Ascending aorta (tissue), 2 donors: ENCODE measurements around the gene TCOF1. TPM values are rescaled to one million over a fixed set of nuclear protein-coding genes. Genes with fewer than 3 reads are reported as not detected.

Source experiments
- DNase-seq, 2 donors: peaks; one replicate each; pipeline ENCODE4 v3.0.0-alpha.2; 2019; ENCODE audit warnings: low spot score in 2 of 2
- H3K27ac ChIP-seq, 2 donors: fragments of 200-600 bp; sonication (generic); one replicate each; pipeline ENCODE4 v1.5.1; 2016 to 2017; ENCODE audit warnings: mild to moderate bottlenecking in 1 of 2
- H3K27me3 ChIP-seq: fragments of 200-600 bp; sonication (generic); one replicate; pipeline ENCODE4 v1.5.1; 2017
- H3K36me3 ChIP-seq, 2 donors: fragments of 200-600 bp; sonication (generic); one replicate each; pipeline ENCODE4 v1.5.1; 2016
- H3K4me1 ChIP-seq, 2 donors: fragments of 200-600 bp; sonication (generic); one replicate each; pipeline ENCODE4 v1.5.1; 2016 to 2017; ENCODE audit warnings: mild to moderate bottlenecking in 1 of 2
- H3K4me3 ChIP-seq, 2 donors: fragments of 200-600 bp; sonication (generic); one replicate each; pipeline ENCODE4 v1.5.1; 2016 to 2017; ENCODE audit warnings: mild to moderate bottlenecking in 1 of 2
- H3K9me3 ChIP-seq, 2 donors: fragments of 200-600 bp; sonication (generic); one replicate each; pipeline ENCODE4 v1.5.1; 2016
- intact Hi-C: fragments of 100-400 bp; cut with DNase I; formaldehyde crosslinking; loops from one replicate; pipeline ENCODE4 v1.15.1; 2023
- total RNA-seq: library from RNA; depleted of rRNA; stranded (reverse); fragments of >200 nt; gene quantifications from one replicate; pipeline ENCODE4 v1.1.0, GENCODE V29; 2016
- TF ChIP-seq, protein P1 (sequence below), 3 experiments: fragments of 200-600 bp in 2 of 3; fragments of 450-650 bp in 1 of 3; sonication (generic) in 2 of 3; IDR thresholded peaks; one replicate each; pipeline ENCODE4 v1.5.1; 2016 to 2019; ENCODE audit warnings: antibody characterized with exemption in 3 of 3, mild to moderate bottlenecking in 1 of 3, moderate library complexity in 1 of 3

Gene TCOF1
- total RNA-seq, 1 donor from 2014 or later = 31.4 TPM

DNA sequence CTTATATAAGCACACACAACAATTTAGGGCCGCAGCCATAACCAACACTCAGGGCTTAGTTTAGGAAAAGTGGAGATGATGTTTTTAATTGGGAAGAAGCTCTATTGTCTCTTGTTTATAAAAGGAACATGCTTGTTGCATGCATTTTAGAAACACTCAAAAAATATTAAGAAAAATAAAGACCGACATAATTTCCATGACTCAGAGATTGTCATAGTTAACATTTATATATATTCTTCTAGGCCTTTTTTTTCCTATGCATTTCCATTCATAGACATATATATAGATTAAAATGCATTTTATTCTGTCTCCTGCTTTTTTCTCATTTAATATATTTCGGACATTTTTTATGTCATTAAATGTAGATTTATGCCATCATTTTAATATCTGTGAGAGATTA lies 41.2 kb upstream of the TCOF1 start:
- H3K9me3 ChIP-seq = no peaks in the 10 kb centered on the region
- no peaks in the 10 kb centered on the region for H3K4me1 ChIP-seq
- H3K27me3 ChIP-seq = no peaks in the 10 kb centered on the region
- DNase-seq = no peak
- TF ChIP-seq, protein P1, sequence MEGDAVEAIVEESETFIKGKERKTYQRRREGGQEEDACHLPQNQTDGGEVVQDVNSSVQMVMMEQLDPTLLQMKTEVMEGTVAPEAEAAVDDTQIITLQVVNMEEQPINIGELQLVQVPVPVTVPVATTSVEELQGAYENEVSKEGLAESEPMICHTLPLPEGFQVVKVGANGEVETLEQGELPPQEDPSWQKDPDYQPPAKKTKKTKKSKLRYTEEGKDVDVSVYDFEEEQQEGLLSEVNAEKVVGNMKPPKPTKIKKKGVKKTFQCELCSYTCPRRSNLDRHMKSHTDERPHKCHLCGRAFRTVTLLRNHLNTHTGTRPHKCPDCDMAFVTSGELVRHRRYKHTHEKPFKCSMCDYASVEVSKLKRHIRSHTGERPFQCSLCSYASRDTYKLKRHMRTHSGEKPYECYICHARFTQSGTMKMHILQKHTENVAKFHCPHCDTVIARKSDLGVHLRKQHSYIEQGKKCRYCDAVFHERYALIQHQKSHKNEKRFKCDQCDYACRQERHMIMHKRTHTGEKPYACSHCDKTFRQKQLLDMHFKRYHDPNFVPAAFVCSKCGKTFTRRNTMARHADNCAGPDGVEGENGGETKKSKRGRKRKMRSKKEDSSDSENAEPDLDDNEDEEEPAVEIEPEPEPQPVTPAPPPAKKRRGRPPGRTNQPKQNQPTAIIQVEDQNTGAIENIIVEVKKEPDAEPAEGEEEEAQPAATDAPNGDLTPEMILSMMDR (IDR thresholded peaks at IDR 0.05) = no peak
- H3K27ac ChIP-seq = no peak overlapping the region
- no peak overlapping the region for H3K4me3 ChIP-seq
- intact Hi-C loops = no loop called here
- no peaks in the 10 kb centered on the region for H3K36me3 ChIP-seq

DNA sequence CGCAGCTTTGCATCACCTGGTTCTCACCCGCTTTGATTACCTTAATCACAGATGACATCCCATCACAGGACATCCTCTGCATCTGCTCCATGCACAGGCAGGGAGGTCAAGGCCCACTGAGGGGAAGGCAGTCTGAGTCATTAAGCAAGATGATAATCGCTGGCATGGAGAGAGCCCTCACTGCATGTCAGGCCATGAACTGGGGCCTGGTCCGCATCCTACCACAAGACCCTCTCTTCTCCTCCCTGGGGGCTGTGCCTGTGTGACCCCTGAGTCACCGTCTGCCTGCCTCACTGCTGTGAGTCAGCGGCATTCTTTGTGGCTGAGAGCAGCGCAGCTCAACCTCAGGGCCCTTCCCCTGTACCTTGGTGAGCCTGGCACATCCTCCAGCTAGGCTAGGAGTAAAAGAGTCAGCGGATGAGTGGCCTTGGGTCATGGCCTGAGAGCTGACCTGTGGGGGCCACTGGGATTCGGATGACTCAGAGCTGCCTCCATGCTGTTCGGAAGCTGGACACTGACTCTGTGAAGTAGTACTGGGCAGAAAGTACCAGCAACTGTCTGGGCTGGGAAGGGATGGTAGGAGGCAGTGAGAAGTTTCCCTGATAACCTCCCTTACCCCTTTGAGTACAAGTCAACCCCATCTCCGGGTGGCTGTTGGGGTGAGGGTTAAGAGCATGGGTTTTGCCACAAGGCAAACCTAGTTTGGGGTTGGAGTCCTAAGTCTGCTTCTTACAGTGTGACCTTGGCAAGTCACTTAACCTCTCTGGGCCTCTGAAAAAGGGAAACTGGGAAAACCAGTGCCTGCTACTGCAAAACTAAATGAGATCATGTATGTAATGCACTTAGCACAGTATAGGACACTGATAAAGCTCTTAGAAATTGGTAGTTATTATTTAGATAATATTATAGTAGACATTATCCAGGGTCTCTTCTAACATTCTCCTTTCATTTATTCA lies 40.2 kb upstream of the TCOF1 start:
- H3K27ac ChIP-seq = no peak overlapping the region

DNA sequence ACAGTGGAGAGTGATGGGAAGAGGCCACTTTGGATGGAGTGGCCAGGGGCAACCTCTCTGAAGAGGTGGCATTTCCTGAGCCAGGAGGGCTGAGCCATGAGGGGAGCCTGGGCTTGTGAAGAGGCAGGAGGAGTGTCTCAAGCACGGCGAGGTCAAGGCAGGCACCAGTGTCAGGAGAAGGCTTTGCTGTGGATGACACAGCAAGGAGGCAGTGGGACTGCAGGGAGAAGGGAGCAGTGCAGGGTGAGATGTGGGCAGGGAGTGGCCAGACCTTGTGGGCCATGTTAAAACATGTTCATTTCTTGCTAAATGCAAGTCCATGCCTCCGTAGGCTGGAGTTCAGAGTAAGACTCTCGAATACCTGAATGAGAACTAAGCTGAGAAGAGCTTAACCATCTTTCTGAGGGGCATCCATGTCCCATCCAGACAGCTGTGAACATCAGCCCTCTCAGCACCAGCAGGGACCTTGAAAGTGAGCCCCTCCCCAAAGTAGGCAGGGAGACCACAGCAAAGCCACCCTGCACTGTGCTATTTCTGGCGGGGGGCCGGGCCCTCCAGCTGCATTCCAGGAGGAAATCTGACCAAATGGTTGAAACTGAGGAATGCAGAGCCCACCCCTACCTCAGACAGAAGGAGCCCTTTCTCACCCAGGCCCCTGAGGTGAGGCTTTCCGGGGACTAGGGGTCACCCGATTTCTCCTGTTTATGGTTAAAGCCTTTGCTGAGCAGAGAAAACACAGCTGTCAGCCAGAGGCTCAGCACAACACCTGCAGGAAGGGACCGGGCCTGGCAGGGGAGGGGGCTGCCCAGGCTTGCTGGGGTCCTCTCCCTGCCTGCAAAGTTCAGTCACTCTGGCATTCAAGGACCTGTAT lies 38.6 kb upstream of the TCOF1 start:
- no peak overlapping the region for H3K4me3 ChIP-seq
- no peak overlapping the region for H3K27ac ChIP-seq
- intact Hi-C loops = no loop called here
- no peaks in the 10 kb centered on the region for H3K9me3 ChIP-seq
- H3K4me1 ChIP-seq = no peaks in the 10 kb centered on the region
- H3K27me3 ChIP-seq = no peaks in the 10 kb centered on the region
- no peak for DNase-seq
- H3K36me3 ChIP-seq = no peaks in the 10 kb centered on the region
- TF ChIP-seq, protein P1 (IDR thresholded peaks at IDR 0.05) = no peak

More for the DNA sequence above, 40.2 kb upstream of the TCOF1 start:
- Histone ChIP-seq H3K36me3 (no peaks in the 10 kb centered on the region), H3K27me3 (no peaks in the 10 kb centered on the region), H3K9me3 (no peaks in the 10 kb centered on the region), H3K4me1 (no peaks in the 10 kb centered on the region), H3K4me3 (no peak overlapping the region)
- TF ChIP-seq, protein P1 (IDR thresholded peaks at IDR 0.05) = no peak
- no peak for DNase-seq
- intact Hi-C loops = no loop called here

DNA sequence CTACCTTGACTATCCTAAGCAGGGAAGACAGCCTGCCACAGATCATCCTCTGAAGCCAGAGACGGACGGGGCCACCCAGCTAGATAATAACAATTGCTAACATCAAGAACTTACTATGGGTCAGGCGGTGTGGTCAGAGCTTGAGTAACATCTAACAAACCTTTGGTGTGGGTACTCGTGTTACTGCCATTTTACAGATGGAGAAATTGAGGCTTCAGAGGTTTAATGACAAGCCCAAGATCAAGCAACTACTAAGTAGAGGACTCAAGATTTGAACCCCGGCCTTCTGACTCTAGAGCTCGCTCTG lies 38.1 kb upstream of the TCOF1 start:
- intact Hi-C loops = no loop called here
- Histone ChIP-seq H3K27ac (no peak overlapping the region), H3K4me1 (no peaks in the 10 kb centered on the region), H3K27me3 (no peaks in the 10 kb centered on the region), H3K9me3 (no peaks in the 10 kb centered on the region), H3K4me3 (no peak overlapping the region), H3K36me3 (no peaks in the 10 kb centered on the region)
- TF ChIP-seq, protein P1 (IDR thresholded peaks at IDR 0.05) = no peak
- DNase-seq = no peak

DNA sequence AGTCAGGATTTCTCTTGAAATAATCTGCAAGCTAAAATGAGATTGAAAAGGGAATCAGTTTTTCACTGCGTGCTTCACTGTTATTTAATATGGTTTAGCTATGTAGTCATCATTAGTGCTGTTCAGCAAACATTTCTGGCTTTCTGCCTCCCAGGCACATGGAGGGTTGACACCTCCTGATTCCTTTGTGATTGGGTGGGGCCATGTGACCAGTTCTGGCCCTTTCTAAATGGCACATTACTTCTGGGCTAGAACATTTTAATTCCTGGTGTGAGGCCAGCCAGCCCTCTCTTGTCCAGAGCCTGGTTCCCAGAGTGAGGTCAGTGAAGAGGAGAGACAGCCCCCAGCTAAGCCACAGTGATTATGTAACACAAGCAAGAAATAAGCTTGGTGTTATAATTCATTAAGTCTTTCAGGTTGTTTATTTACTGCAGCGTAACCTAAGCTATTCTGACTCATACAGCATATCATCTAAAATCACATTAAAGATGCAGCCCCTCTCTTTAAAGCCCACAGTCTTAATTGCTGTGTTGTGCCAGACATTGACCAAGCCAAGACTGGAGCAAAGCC lies 37.4 kb upstream of the TCOF1 start:
- TF ChIP-seq, protein P1 (IDR thresholded peaks at IDR 0.05) = no peak
- H3K27ac ChIP-seq = no peak overlapping the region

More for the DNA sequence above, 37.4 kb upstream of the TCOF1 start:
- no peaks in the 10 kb centered on the region for H3K9me3 ChIP-seq
- no peaks in the 10 kb centered on the region for H3K4me1 ChIP-seq
- no peak overlapping the region for H3K4me3 ChIP-seq
- H3K27me3 ChIP-seq = no peaks in the 10 kb centered on the region
- peak in 1 of 2 donors; percentile 77 for DNase-seq
- no peaks in the 10 kb centered on the region for H3K36me3 ChIP-seq
- intact Hi-C loops = no loop called here
